H1 (cell line): ENCODE results near the gene CCDC88C. TPM values are rescaled to one million over a fixed set of nuclear protein-coding genes. Genes with fewer than 3 reads are reported as not detected.

Experiments used
- EZH2 ChIP-seq: fragments of 200-600 bp; sonication (generic); IDR thresholded peaks from 2 replicates; pipeline ENCODE4 v1.7.1; 2012; ENCODE audit warnings: low read depth, mild to moderate bottlenecking, moderate library complexity, low read length, inconsistent platforms; ENCODE audit not compliant: severe bottlenecking
- RNF2 ChIP-seq: fragments of 200-900, 300-1000 bp; sonication (generic); IDR thresholded peaks from 2 replicates; pipeline ENCODE4 v1.7.1; 2016; ENCODE audit warnings: borderline replicate concordance, low read depth, mild to moderate bottlenecking, antibody characterized with exemption, low read length; ENCODE audit not compliant: poor library complexity, severe bottlenecking; ENCODE audit errors: missing control alignments
- RXRA ChIP-seq: IDR thresholded peaks from 2 replicates; pipeline ENCODE4 v1.6.1; 2011; ENCODE audit warnings: low read depth, mild to moderate bottlenecking, low read length, moderate library complexity; ENCODE audit not compliant: insufficient read depth
- SIN3A ChIP-seq, 2 experiments: IDR thresholded peaks in 1 of 2; conservative IDR thresholded peaks in 1 of 2; 2 replicates each; pipeline ENCODE4 v1.6.1; 2011 to 2012; ENCODE audit warnings: low read length in 2 of 2, improper control_type of control experiment in 1 of 2, low read depth in 1 of 2, mild to moderate bottlenecking in 1 of 2
- SRF ChIP-seq: IDR thresholded peaks from 2 replicates; pipeline ENCODE4 v1.6.1; 2011; ENCODE audit warnings: mild to moderate bottlenecking, low read depth, low read length, moderate library complexity
- polyA plus RNA-seq, 7 experiments: library from polyadenylated mRNA; depleted of rRNA in 3 of 7; stranded (reverse) in 5 of 7; unstranded in 2 of 7; fragments of >200 nt in 5 of 7; fragments of 200-250 nt in 2 of 7; gene quantifications; 1 replicate in 5 of 7; 2 replicates in 1 of 7; 4 replicates in 1 of 7; pipeline versions ENCODE4 v1.2.1 to v1.2.3, GENCODE V29; 2011 to 2013; ENCODE audit warnings: missing spikeins in 2 of 7, mixed read lengths in 2 of 7
- total RNA-seq: library from RNA; stranded (reverse); fragmentation: NEBNext Ultra II Directional; extraction: Animal tissue kit (Norgen Biotek cat#: 25700); gene quantifications from 2 replicates; pipeline ENCODE4 v1.2.1, GENCODE V29; 2021
- TF ChIP-seq, protein P1 (sequence below): fragments of 300-600 bp; sonication (generic); IDR thresholded peaks from 2 replicates; pipeline ENCODE4 v1.7.1; 2012; ENCODE audit warnings: low read length, moderate library complexity, mild to moderate bottlenecking, inconsistent platforms; ENCODE audit not compliant: insufficient replicate concordance
- TF ChIP-seq, protein P2 (sequence below): IDR thresholded peaks from 2 replicates; pipeline ENCODE4 v1.6.1; 2012; ENCODE audit warnings: inconsistent platforms

The CCDC88C gene
- total and polyA plus RNA-seq, 2 of the 8 experiments (the other 6 are each of a cell fraction or from before 2014, with no cell fraction given) = 10.3 to 57.7 TPM

DNA sequence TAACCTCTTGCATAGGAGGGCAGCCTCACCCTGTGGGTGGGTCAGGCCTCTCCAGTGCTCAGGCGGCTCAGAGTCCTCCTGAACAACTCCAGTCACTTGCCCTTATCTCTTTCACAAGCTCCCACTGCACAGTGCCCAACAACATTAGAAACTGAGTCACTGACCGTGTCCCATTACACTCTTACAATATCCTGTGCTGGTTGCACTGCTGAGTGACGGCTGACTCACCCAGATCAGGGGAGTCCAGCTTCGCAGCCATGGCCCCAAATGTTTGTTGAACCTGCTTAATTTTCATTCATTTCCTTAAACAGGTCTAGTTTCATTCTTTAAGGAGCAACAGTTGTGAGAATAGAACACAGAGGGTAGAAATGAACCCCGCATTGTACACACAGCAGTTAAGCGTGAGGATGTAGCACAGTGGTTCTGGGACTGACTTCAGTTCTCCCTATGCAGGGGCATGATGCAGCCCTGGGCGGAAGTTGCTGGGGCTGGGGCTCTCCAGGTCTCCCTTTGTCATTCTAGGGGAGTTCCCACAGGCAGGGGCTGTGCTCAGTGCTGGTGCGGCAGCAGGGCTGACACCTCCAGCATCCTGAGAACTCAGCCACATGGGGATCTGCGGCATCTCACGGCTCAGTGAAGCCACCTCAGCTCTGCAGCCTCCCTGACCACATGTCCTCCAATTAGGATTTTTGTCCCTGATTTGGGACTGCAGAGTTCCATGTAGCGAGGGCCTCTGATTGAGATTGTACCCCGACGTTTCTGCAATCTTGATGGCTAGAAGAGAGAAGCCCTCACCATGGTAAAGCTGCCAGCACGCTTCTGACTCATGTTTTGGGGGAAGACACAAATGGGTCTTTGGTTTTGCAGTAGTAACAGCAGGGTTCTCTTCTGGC lies 189.3 kb downstream of the CCDC88C start (continued):
- TF ChIP-seq, protein P1, sequence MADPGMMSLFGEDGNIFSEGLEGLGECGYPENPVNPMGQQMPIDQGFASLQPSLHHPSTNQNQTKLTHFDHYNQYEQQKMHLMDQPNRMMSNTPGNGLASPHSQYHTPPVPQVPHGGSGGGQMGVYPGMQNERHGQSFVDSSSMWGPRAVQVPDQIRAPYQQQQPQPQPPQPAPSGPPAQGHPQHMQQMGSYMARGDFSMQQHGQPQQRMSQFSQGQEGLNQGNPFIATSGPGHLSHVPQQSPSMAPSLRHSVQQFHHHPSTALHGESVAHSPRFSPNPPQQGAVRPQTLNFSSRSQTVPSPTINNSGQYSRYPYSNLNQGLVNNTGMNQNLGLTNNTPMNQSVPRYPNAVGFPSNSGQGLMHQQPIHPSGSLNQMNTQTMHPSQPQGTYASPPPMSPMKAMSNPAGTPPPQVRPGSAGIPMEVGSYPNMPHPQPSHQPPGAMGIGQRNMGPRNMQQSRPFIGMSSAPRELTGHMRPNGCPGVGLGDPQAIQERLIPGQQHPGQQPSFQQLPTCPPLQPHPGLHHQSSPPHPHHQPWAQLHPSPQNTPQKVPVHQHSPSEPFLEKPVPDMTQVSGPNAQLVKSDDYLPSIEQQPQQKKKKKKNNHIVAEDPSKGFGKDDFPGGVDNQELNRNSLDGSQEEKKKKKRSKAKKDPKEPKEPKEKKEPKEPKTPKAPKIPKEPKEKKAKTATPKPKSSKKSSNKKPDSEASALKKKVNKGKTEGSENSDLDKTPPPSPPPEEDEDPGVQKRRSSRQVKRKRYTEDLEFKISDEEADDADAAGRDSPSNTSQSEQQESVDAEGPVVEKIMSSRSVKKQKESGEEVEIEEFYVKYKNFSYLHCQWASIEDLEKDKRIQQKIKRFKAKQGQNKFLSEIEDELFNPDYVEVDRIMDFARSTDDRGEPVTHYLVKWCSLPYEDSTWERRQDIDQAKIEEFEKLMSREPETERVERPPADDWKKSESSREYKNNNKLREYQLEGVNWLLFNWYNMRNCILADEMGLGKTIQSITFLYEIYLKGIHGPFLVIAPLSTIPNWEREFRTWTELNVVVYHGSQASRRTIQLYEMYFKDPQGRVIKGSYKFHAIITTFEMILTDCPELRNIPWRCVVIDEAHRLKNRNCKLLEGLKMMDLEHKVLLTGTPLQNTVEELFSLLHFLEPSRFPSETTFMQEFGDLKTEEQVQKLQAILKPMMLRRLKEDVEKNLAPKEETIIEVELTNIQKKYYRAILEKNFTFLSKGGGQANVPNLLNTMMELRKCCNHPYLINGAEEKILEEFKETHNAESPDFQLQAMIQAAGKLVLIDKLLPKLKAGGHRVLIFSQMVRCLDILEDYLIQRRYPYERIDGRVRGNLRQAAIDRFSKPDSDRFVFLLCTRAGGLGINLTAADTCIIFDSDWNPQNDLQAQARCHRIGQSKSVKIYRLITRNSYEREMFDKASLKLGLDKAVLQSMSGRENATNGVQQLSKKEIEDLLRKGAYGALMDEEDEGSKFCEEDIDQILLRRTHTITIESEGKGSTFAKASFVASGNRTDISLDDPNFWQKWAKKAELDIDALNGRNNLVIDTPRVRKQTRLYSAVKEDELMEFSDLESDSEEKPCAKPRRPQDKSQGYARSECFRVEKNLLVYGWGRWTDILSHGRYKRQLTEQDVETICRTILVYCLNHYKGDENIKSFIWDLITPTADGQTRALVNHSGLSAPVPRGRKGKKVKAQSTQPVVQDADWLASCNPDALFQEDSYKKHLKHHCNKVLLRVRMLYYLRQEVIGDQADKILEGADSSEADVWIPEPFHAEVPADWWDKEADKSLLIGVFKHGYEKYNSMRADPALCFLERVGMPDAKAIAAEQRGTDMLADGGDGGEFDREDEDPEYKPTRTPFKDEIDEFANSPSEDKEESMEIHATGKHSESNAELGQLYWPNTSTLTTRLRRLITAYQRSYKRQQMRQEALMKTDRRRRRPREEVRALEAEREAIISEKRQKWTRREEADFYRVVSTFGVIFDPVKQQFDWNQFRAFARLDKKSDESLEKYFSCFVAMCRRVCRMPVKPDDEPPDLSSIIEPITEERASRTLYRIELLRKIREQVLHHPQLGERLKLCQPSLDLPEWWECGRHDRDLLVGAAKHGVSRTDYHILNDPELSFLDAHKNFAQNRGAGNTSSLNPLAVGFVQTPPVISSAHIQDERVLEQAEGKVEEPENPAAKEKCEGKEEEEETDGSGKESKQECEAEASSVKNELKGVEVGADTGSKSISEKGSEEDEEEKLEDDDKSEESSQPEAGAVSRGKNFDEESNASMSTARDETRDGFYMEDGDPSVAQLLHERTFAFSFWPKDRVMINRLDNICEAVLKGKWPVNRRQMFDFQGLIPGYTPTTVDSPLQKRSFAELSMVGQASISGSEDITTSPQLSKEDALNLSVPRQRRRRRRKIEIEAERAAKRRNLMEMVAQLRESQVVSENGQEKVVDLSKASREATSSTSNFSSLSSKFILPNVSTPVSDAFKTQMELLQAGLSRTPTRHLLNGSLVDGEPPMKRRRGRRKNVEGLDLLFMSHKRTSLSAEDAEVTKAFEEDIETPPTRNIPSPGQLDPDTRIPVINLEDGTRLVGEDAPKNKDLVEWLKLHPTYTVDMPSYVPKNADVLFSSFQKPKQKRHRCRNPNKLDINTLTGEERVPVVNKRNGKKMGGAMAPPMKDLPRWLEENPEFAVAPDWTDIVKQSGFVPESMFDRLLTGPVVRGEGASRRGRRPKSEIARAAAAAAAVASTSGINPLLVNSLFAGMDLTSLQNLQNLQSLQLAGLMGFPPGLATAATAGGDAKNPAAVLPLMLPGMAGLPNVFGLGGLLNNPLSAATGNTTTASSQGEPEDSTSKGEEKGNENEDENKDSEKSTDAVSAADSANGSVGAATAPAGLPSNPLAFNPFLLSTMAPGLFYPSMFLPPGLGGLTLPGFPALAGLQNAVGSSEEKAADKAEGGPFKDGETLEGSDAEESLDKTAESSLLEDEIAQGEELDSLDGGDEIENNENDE = no peak
- TF ChIP-seq RNF2 (no peak), SRF (no peak), RXRA (no peak), EZH2 (no peak), SIN3A (conservative IDR thresholded peaks at IDR 0.05 in 1 of 2, IDR thresholded peaks at IDR 0.05 in 1 of 2; ENCODE audit: low read depth in 1 of 2, low read length in 2 of 2) (0 out of 4 replicates have a peak, but pooled peaks of 1 of the 2 experiments have one; percentile 50)
- TF ChIP-seq, protein P2, sequence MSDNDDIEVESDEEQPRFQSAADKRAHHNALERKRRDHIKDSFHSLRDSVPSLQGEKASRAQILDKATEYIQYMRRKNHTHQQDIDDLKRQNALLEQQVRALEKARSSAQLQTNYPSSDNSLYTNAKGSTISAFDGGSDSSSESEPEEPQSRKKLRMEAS = peak; percentile 57; the same call in 1 of the 2 replicates
